PFSK-1 (cell line): ENCODE results near the gene ATG7.

Experiments used
- POLR2AphosphoS5 ChIP-seq: IDR thresholded peaks from 2 replicates; pipeline ENCODE4 v1.6.1; 2012; ENCODE audit warnings: low read depth, mild to moderate bottlenecking, control low read depth, low read length, moderate library complexity
- SIN3A ChIP-seq: IDR thresholded peaks from 2 replicates; pipeline ENCODE4 v1.6.1; 2012; ENCODE audit warnings: mild to moderate bottlenecking, low read length, moderate library complexity, borderline replicate concordance; ENCODE audit not compliant: insufficient read depth
- TAF1 ChIP-seq: IDR thresholded peaks from 2 replicates; pipeline ENCODE4 v1.6.1; 2012; ENCODE audit warnings: low read length, control low read depth, borderline replicate concordance; ENCODE audit not compliant: insufficient read depth
- TF ChIP-seq, protein P1 (sequence below), 2 experiments: IDR thresholded peaks; 2 replicates each; pipeline versions ENCODE4 v1.6.1 to v1.8.0; 2011 to 2012; ENCODE audit warnings: low read depth in 2 of 2, low read length in 2 of 2, control low read depth in 1 of 2, inconsistent platforms in 1 of 2, mild to moderate bottlenecking in 1 of 2, moderate library complexity in 1 of 2; ENCODE audit not compliant: insufficient read depth in 1 of 2

DNA sequence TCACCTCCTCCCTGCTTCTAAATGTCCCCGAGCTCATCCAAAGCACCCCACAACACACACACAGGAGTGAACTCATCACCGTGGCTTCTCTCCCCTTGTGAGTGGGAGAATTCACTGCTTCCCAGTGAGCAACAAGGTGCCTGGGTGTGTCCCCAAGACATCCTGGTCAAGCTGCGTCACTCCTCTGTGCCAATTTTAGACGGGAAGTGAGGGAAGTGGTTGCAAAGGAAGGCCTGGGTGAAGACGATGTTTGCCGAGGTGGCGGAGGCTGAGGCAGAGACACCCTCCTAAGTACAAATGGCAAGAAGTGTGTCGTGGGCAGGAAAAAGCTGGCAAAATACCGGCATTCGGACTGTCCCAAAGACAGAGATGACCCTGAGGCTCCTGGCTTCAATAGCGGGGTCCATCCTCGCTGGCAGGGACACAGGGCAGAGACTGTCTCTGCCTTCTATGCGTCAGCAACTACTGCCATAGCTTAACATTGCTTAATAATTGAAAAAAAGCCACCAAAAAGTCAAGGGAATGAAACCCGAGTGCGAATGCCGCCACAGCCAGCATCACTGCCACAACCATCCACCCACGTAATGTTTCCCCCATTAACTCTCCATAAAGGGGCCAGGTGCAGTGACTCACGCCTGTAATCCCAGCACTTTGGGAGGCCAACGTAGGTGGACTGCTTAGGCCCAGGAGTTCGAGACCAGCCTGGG is 298.7 kb downstream of the ATG7 start:
- TF ChIP-seq POLR2AphosphoS5 (no peak), SIN3A (no peak), TAF1 (no peak)
- TF ChIP-seq, protein P1, sequence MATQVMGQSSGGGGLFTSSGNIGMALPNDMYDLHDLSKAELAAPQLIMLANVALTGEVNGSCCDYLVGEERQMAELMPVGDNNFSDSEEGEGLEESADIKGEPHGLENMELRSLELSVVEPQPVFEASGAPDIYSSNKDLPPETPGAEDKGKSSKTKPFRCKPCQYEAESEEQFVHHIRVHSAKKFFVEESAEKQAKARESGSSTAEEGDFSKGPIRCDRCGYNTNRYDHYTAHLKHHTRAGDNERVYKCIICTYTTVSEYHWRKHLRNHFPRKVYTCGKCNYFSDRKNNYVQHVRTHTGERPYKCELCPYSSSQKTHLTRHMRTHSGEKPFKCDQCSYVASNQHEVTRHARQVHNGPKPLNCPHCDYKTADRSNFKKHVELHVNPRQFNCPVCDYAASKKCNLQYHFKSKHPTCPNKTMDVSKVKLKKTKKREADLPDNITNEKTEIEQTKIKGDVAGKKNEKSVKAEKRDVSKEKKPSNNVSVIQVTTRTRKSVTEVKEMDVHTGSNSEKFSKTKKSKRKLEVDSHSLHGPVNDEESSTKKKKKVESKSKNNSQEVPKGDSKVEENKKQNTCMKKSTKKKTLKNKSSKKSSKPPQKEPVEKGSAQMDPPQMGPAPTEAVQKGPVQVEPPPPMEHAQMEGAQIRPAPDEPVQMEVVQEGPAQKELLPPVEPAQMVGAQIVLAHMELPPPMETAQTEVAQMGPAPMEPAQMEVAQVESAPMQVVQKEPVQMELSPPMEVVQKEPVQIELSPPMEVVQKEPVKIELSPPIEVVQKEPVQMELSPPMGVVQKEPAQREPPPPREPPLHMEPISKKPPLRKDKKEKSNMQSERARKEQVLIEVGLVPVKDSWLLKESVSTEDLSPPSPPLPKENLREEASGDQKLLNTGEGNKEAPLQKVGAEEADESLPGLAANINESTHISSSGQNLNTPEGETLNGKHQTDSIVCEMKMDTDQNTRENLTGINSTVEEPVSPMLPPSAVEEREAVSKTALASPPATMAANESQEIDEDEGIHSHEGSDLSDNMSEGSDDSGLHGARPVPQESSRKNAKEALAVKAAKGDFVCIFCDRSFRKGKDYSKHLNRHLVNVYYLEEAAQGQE (IDR thresholded peaks at IDR 0.05; ENCODE audit: insufficient read depth in 1 of 2, low read depth in 2 of 2, low read length in 2 of 2) = no peak
